ENCODE data around the gene TCP11L2. TPM values are rescaled to one million over a fixed set of nuclear protein-coding genes. Genes with fewer than 3 reads are reported as not detected.

Gene TCP11L2
- total and polyA plus RNA-seq, 2 of the 13 experiments (the other 11 are each of a cell fraction or from before 2014, with no cell fraction given) = 4.6 to 24.1 TPM

GRCh38 chr12:106353175-106353574 lies 50.6 kb downstream of the TCP11L2 start:
- ATAC-seq = no peak
- intact Hi-C loops (cut with micrococcal nuclease; ENCODE audit: unreplicated experiment) (loop anchor here (10.0 kb wide), 1 partner anchor 492 kb away; no protein-coding TSS in a partner anchor), in situ Hi-C loops (cut with HindIII; ENCODE audit: extremely low pct_ligation_motif_present, low pct_unique_long_range_greater_than_20kb) (no loop called here)
- no peaks in the 10 kb centered on the region for H3K9me3 ChIP-seq (ENCODE audit: low read length)
- no peaks in the 10 kb centered on the region for H3K36me3 ChIP-seq (replicated peaks in 1 of 2; ENCODE audit: control insufficient read depth in 1 of 2, insufficient read depth in 2 of 2, low read length in 2 of 2)
- POLR2A ChIA-PET = no interaction called here
- TF ChIP-seq ZSCAN30 (CRISPR knock-in tag; IDR thresholded peaks at IDR 0.05) (no peak), MAFK (conservative IDR thresholded peaks at IDR 0.05 in 1 of 2, IDR thresholded peaks at IDR 0.05 in 1 of 2; ENCODE audit: low read length in 2 of 2) (peak; percentile 96 to 98), MAFF (IDR thresholded peaks at IDR 0.05; ENCODE audit: low read depth, low read length) (peak; percentile 98)
- H3K4me3 ChIP-seq (replicated peaks in 1 of 3; ENCODE audit: insufficient read depth in 1 of 3, low read depth in 2 of 3, low read length in 3 of 3) = no peak overlapping the region
- no peaks in the 10 kb centered on the region for H4K20me1 ChIP-seq (ENCODE audit: insufficient read depth, low read length)
- H3K27me3 ChIP-seq (ENCODE audit: control insufficient read depth in 1 of 2, insufficient read depth in 2 of 2, low read length in 2 of 2) = peaks cover 0 to 6% of the 10 kb centered on the region in 2 experiments; a peak in 1 of 5 replicates
- no peak overlapping the region for H3K27ac ChIP-seq (ENCODE audit: extremely low read length, insufficient read depth, low read length)
- no peak overlapping the region for H3K9ac ChIP-seq (ENCODE audit: insufficient read depth, low read depth, low read length)
- BruUV-seq (replicated peaks) = no TSS peak
- H2AFZ ChIP-seq (ENCODE audit: low read length) = no peak overlapping the region
- H3K4me2 ChIP-seq (ENCODE audit: low read depth, low read length) = no peak overlapping the region
- FAIRE-seq = no peak
- no peaks in the 10 kb centered on the region for H3K79me2 ChIP-seq (ENCODE audit: insufficient read depth, low read length)
- 60% methylated on average over 6 of the region's 6 CpGs for WGBS (ENCODE audit: low lambda C conversion rate)
- CTCF ChIA-PET (ENCODE audit: low intra/inter-chr PET ratio, low total read pairs) = no interaction called here
- DNase-seq (ENCODE audit: low spot score) = no peak
- H3K4me1 ChIP-seq (ENCODE audit: insufficient read depth, low read length) = peaks cover 15% of the 10 kb centered on the region

- H3K27me3 ChIP-seq (ENCODE audit: control insufficient read depth in 1 of 2, insufficient read depth in 2 of 2, low read length in 2 of 2) = no peaks in the 10 kb centered on the region; a peak in 1 of 5 replicates
- peak within 1 kb of the TSS; percentile 64 to 78 (median 65) for H3K4me3 ChIP-seq (replicated peaks in 1 of 3; ENCODE audit: insufficient read depth in 1 of 3, low read depth in 2 of 3, low read length in 3 of 3)
- H3K27ac ChIP-seq (ENCODE audit: extremely low read length, insufficient read depth, low read length) = peak within 1 kb of the TSS; percentile 91
- CTCF ChIA-PET (ENCODE audit: low intra/inter-chr PET ratio, low total read pairs) = interaction anchor here (0.7 to 1.2 kb wide), 2 partner anchors 131 to 562 kb away, joined by 3 to 4 read pairs; no protein-coding TSS in a partner anchor
- no peaks in the 10 kb centered on the region for H3K9me3 ChIP-seq (ENCODE audit: low read length)
- H2AFZ ChIP-seq (ENCODE audit: low read length) = peak within 1 kb of the TSS; percentile 38
- peak; percentile 79 for FAIRE-seq
- in situ Hi-C loops (cut with HindIII; ENCODE audit: extremely low pct_ligation_motif_present, low pct_unique_long_range_greater_than_20kb) (no loop called here), intact Hi-C loops (cut with micrococcal nuclease; ENCODE audit: unreplicated experiment) (loop anchor here (10.0 kb wide), 1 partner anchor 487 kb away; no protein-coding TSS in a partner anchor)
- peak; percentile 89 for ATAC-seq
- no peaks in the 10 kb centered on the region for H4K20me1 ChIP-seq (ENCODE audit: insufficient read depth, low read length)
- 3% methylated on average over 10 of the region's 63 CpGs for WGBS (ENCODE audit: low lambda C conversion rate)
- H3K4me2 ChIP-seq (ENCODE audit: low read depth, low read length) = peak within 1 kb of the TSS; percentile 98
- peaks cover 23% of the 10 kb centered on the region for H3K79me2 ChIP-seq (ENCODE audit: insufficient read depth, low read length)
- POLR2A ChIA-PET = interaction anchor here (0.5 to 3.2 kb wide), 42 partner anchors 9 to 1011 kb away, joined by 3 to 26 read pairs (median 4); partner anchors contain the start of genes CRY1, MTERF2, TCP11L2 and TMEM263
- DNase-seq (ENCODE audit: low spot score) = peak; percentile 84
- no peaks in the 10 kb centered on the region for H3K36me3 ChIP-seq (replicated peaks in 1 of 2; ENCODE audit: control insufficient read depth in 1 of 2, insufficient read depth in 2 of 2, low read length in 2 of 2)
- BruUV-seq (replicated peaks) = TSS peak; percentile 90
- H3K4me1 ChIP-seq (ENCODE audit: insufficient read depth, low read length) = peaks cover 40% of the 10 kb centered on the region
- H3K9ac ChIP-seq (ENCODE audit: insufficient read depth, low read depth, low read length) = peak within 1 kb of the TSS; percentile 81
- TF ChIP-seq RBM39 (IDR thresholded peaks at IDR 0.05; ENCODE audit: low read depth, low read length, poor library complexity, severe bottlenecking) = peak; percentile 93
- TF ChIP-seq GMEB2 (CRISPR knock-in tag; IDR thresholded peaks at IDR 0.05; ENCODE audit: low read depth) = peak; percentile 77
- TF ChIP-seq RXRA (CRISPR knock-in tag; IDR thresholded peaks at IDR 0.05) = peak; percentile 90
- TF ChIP-seq HNRNPUL1 (IDR thresholded peaks at IDR 0.05; ENCODE audit: low read depth, low read length) = no peak
- TF ChIP-seq DMAP1 (CRISPR knock-in tag; IDR thresholded peaks at IDR 0.05) = peak; percentile 99
- TF ChIP-seq SYNCRIP (IDR thresholded peaks at IDR 0.05; ENCODE audit: insufficient read depth, low read depth, low read length) = no peak
- peak; percentile 96 for TF ChIP-seq KAT8 (CRISPR knock-in tag; IDR thresholded peaks at IDR 0.05)
- TF ChIP-seq ZNF788 (CRISPR knock-in tag; IDR thresholded peaks at IDR 0.05; ENCODE audit: borderline replicate concordance) = peak; percentile 85; the same call in 1 of the 2 replicates
- TF ChIP-seq RFXAP (CRISPR knock-in tag; IDR thresholded peaks at IDR 0.05; ENCODE audit: borderline replicate concordance) = peak; percentile 79; the same call in 1 of the 2 replicates
- no peak; the same call in 1 of the 2 replicates for TF ChIP-seq ZNF703 (CRISPR knock-in tag; IDR thresholded peaks at IDR 0.05; ENCODE audit: borderline replicate concordance)
These were observed 55.2 kb downstream of the TCP11L2 start, which contains the start of gene POLR3B for GRCh38 chr12:106357549-106358395. Gene POLR3B (plus strand): TSS chr12:106357748. CDS start chr12:106357880, 132 bp downstream.
